Cardiac ventricle fibroblast (primary cell): ENCODE results near the gene LMF1. TPM values are rescaled to one million over a fixed set of nuclear protein-coding genes. Genes with fewer than 3 reads are reported as not detected.

Experiments
- total RNA-seq: library from RNA; depleted of rRNA; stranded (reverse); fragments of >200 nt; gene quantifications from 2 replicates; pipeline ENCODE4 v1.2.3, GENCODE V29; 2015

The LMF1 gene
- total RNA-seq = 26.4 and 41.9 TPM in 2 replicates

DNA sequence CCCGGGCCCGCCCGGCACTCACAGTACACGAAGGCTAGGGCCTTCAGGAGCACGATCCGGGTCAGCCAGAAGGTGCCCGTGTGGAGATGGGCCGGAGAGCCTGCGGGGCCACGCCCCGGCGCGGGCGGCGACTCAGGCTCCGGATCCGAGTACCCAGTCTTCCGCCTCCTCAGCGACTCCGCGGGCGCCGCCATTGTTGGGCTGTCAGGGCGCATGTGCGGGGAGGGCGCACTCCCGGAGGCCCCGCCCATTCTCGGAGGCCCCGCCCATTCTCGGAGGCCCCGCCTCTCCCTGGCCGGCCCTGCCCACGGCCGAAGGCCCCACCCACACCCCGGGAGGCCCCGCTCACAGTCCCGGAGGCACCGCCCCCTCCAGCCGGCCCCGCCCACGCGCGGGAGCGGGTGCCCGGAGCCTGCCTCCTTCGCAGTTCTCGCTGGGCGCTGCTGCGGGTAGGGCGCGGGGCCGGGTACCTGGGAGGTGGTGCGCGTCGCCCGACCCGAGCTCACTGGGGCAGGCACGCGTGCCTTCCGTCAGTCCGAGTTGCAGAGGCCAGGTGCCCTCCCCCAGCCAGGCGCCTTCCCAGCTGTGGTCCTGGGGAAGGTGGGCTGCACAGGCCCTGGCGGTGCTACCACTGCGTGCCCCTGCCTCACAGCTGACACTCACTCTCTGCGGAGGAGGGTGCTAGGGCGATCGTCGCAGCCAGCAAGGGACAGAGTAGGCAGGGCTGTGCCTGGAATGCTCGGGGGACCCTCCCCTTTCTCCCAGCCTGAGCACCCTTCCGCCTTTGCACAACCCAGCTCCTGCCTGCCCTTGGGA lies at the start of gene LMF1:
Gene LMF1 (minus strand): TSS at position 219 of the 816 bp plus-strand sequence. CDS start 4 bp downstream, at position 215.

GRCh38 chr16:981695-982144 lies 10.9 kb upstream of the LMF1 start, which contains the start of gene SOX8:
SOX8 (plus strand) TSS chr16:981770; CDS start chr16:981923, 153 bp downstream.

Other genes with a start within 250 kb of the LMF1 start
- gene ANTKMT, start 249.8 kb downstream of the LMF1 start, total RNA-seq = 30.0 and 34.0 TPM in 2 replicates
- 0.10 and 1.3 TPM in 2 replicates for gene CCDC78, start 244.5 kb downstream of the LMF1 start, total RNA-seq
- gene HAGHL, start 243.9 kb downstream of the LMF1 start, total RNA-seq = 5.9 and 16.4 TPM in 2 replicates
- 8.9 and 16.7 TPM in 2 replicates for gene CIAO3, start 230.0 kb downstream of the LMF1 start, total RNA-seq
- not detected in 2 replicates for gene MSLN, start 210.2 kb downstream of the LMF1 start, total RNA-seq
- gene RPUSD1, start 182.6 kb downstream of the LMF1 start, total RNA-seq = 20.3 and 26.0 TPM in 2 replicates
- 2.0 and 4.9 TPM in 2 replicates for gene CHTF18, start 182.4 kb downstream of the LMF1 start, total RNA-seq
- not detected in 2 replicates for gene GNG13, start 170.2 kb downstream of the LMF1 start, total RNA-seq
- 1.1 and 1.4 TPM in 2 replicates for gene SOX8, start 10.8 kb upstream of the LMF1 start, total RNA-seq
- not detected in 2 replicates for gene SSTR5, start 101.8 kb upstream of the LMF1 start, total RNA-seq
- not detected in 2 replicates for gene C1QTNF8, start 125.3 kb upstream of the LMF1 start, total RNA-seq
- gene CACNA1H, start 182.1 kb upstream of the LMF1 start, total RNA-seq = 1.6 and 3.3 TPM in 2 replicates